ENCODE data around the gene CCDC175. TPM values are rescaled to one million over a fixed set of nuclear protein-coding genes. Genes with fewer than 3 reads are reported as not detected.

CCDC175 gene
- polyA plus RNA-seq, 2 of the 4 experiments (the other 2 are of a cell fraction), result not detected

- POLR2A ChIA-PET, result no interaction called here
- no peak for FAIRE-seq
- CTCF ChIA-PET, result interaction anchor here (1.3 to 3.1 kb wide), 3 partner anchors 10 to 442 kb away, joined by 3 to 30 read pairs (median 4); partner anchors contain the start of gene CCDC175
Measured at GRCh38 chr14:59566296-59566695, 10.3 kb downstream of the CCDC175 start.

GRCh38 chr14:59565087-59565486, 11.5 kb downstream of the CCDC175 start:
- Histone ChIP-seq H3K4me3 (no peak overlapping the region), H3K4me1 (no peaks in the 10 kb centered on the region), H3K9me3 (no peaks in the 10 kb centered on the region), H3K27ac (no peak overlapping the region), H3K4me2 (no peak overlapping the region)
- TF ChIP-seq SREBF2 (IDR thresholded peaks at IDR 0.05) (no peak), ZSCAN20 (CRISPR knock-in tag; IDR thresholded peaks at IDR 0.05) (no peak), REST (IDR thresholded peaks at IDR 0.05) (no peak), RCOR1 (IDR thresholded peaks at IDR 0.05; ENCODE audit: low read depth, low read length) (no peak), CHD4 (IDR thresholded peaks at IDR 0.05; ENCODE audit: borderline replicate concordance) (no peak), FOSL2 (IDR thresholded peaks at IDR 0.05) (no peak), FOSL2 (CRISPR knock-in tag; IDR thresholded peaks at IDR 0.05) (no peak), EHMT2 (IDR thresholded peaks at IDR 0.05; ENCODE audit: low read depth) (no peak), MYC (IDR thresholded peaks at IDR 0.05; ENCODE audit: borderline replicate concordance, low read length) (no peak), EP300 (IDR thresholded peaks at IDR 0.05) (no peak), NPAS2 (CRISPR knock-in tag; IDR thresholded peaks at IDR 0.05; ENCODE audit: borderline replicate concordance) (no peak), BHLHE40 (IDR thresholded peaks at IDR 0.05; ENCODE audit: low read depth, low read length) (no peak), CEBPB (IDR thresholded peaks at IDR 0.05) (no peak), MAFK (IDR thresholded peaks at IDR 0.05; ENCODE audit: partially characterized antibody) (no peak), HOXA7 (CRISPR knock-in tag; IDR thresholded peaks at IDR 0.05) (no peak)
- ATAC-seq, result no peak
- DNase-seq (ENCODE audit: low read depth in 1 of 2, low spot score in 1 of 2), result no peak
- ChIA-PET CTCF (interaction anchor here (1.3 to 1.6 kb wide), 3 partner anchors 11 to 441 kb away, joined by 3 to 4 read pairs (median 4); partner anchors contain the start of gene CCDC175), POLR2A (no interaction called here)
- FAIRE-seq, result no peak
- 23% methylated on average over 1 of the region's 1 CpG for WGBS (ENCODE audit: missing lambda C conversion rate)

More at GRCh38 chr14:59566296-59566695, 10.3 kb downstream of the CCDC175 start:
- no peak overlapping the region for H3K4me3 ChIP-seq
- WGBS (ENCODE audit: missing lambda C conversion rate), result 0% methylated on average over 1 of the region's 1 CpG
- TF ChIP-seq RNF2 (IDR thresholded peaks at IDR 0.05; ENCODE audit: borderline replicate concordance, low read depth) (no peak), SREBF2 (IDR thresholded peaks at IDR 0.05) (no peak), NR3C1 (IDR thresholded peaks at IDR 0.05) (no peak), MYC (IDR thresholded peaks at IDR 0.05; ENCODE audit: borderline replicate concordance, low read length) (no peak), POLR2A (IDR thresholded peaks at IDR 0.05; ENCODE audit: low read length) (no peak), ZNF302 (CRISPR knock-in tag; IDR thresholded peaks at IDR 0.05) (no peak), FOXS1 (CRISPR knock-in tag; IDR thresholded peaks at IDR 0.05) (no peak)
- no peak for DNase-seq (ENCODE audit: low read depth in 1 of 2, low spot score in 1 of 2)
- no peaks in the 10 kb centered on the region for H3K9me3 ChIP-seq
- ATAC-seq, result no peak
- H3K4me1 ChIP-seq, result no peaks in the 10 kb centered on the region
- no peak overlapping the region for H3K4me2 ChIP-seq
- H3K27ac ChIP-seq, result no peak overlapping the region

- Histone ChIP-seq H3K27ac (no peak overlapping the region), H3K9me3 (no peaks in the 10 kb centered on the region), H3K4me3 (no peak overlapping the region), H3K4me1 (no peaks in the 10 kb centered on the region), H3K4me2 (no peak overlapping the region)
- POLR2A ChIA-PET, result no interaction called here
- CTCF ChIA-PET, result interaction anchor here (1.4 kb wide), 1 partner anchor 12 kb away, joined by 4 read pairs; the partner anchor contains the start of gene CCDC175
- DNase-seq (ENCODE audit: low read depth in 1 of 2, low spot score in 1 of 2) (no peak), FAIRE-seq (no peak), ATAC-seq (no peak)
- no peak for TF ChIP-seq NR3C1 (IDR thresholded peaks at IDR 0.05)
- no peak for TF ChIP-seq MAX (IDR thresholded peaks at IDR 0.05)
- TF ChIP-seq FOSL2 (IDR thresholded peaks at IDR 0.05), result no peak
- TF ChIP-seq FOSL2 (CRISPR knock-in tag; IDR thresholded peaks at IDR 0.05), result no peak
- no peak for TF ChIP-seq PBX3 (IDR thresholded peaks at IDR 0.05)
- 46% methylated on average over 2 of the region's 2 CpGs for WGBS (ENCODE audit: missing lambda C conversion rate)
Measured at GRCh38 chr14:59564366-59564765, 12.2 kb downstream of the CCDC175 start.
